GM23338 (cell line): ENCODE data around the gene HEATR9. TPM values are rescaled to one million over a fixed set of nuclear protein-coding genes. Genes with fewer than 3 reads are reported as not detected.

Experiments
- ATAC-seq: fragments of 200-7000 bp; cut with Tn5 transposase; 3 replicates; pipeline ENCODE4 v1.9.1; 2020
- DNase-seq: peaks from one replicate; pipeline ENCODE4 v3.0.0-alpha.2; 2015; ENCODE audit warnings: low spot score
- H2AFZ ChIP-seq: fragments of 200-600 bp; sonication (generic); 2 replicates; pipeline ENCODE4 v1.8.0; 2016; ENCODE audit warnings: antibody characterized with exemption, mild to moderate bottlenecking, moderate library complexity
- H3F3A ChIP-seq: fragments of 200-600 bp; sonication (generic); replicated peaks from 2 replicates; pipeline ENCODE4 v1.8.0; 2017; ENCODE audit warnings: antibody characterized with exemption, mixed run types, low read depth
- H3K27ac ChIP-seq: fragments of 200-600 bp; sonication (generic); 2 replicates; pipeline ENCODE4 v1.6.1; 2016; ENCODE audit warnings: low read depth
- H3K27me3 ChIP-seq: fragments of 200-600 bp; sonication (generic); 2 replicates; pipeline ENCODE4 v1.8.0; 2016; ENCODE audit warnings: mild to moderate bottlenecking, mixed run types, moderate library complexity; ENCODE audit not compliant: insufficient read depth
- H3K36me3 ChIP-seq: fragments of 200-600 bp; sonication (generic); 2 replicates; pipeline ENCODE4 v1.8.0; 2016; ENCODE audit warnings: mild to moderate bottlenecking; ENCODE audit not compliant: insufficient read depth
- H3K4me1 ChIP-seq: fragments of 200-600 bp; sonication (generic); 2 replicates; pipeline ENCODE4 v1.8.0; 2016; ENCODE audit warnings: mild to moderate bottlenecking, moderate library complexity; ENCODE audit not compliant: insufficient read depth
- H3K4me2 ChIP-seq: fragments of 200-600 bp; sonication (generic); 2 replicates; pipeline ENCODE4 v1.7.1; 2017; ENCODE audit warnings: mixed run types
- H3K4me3 ChIP-seq: fragments of 200-600 bp; sonication (generic); 2 replicates; pipeline ENCODE4 v1.6.1; 2016; ENCODE audit warnings: mixed run types
- H3K79me2 ChIP-seq: fragments of 200-600 bp; sonication (generic); replicated peaks from 2 replicates; pipeline ENCODE4 v1.8.0; 2017; ENCODE audit warnings: mild to moderate bottlenecking; ENCODE audit not compliant: insufficient read depth
- H3K9me2 ChIP-seq: fragments of 200-600 bp; sonication (generic); 2 replicates; pipeline ENCODE4 v1.8.0; 2017; ENCODE audit not compliant: insufficient read depth
- H4K20me1 ChIP-seq: fragments of 200-600 bp; sonication (generic); replicated peaks from 2 replicates; pipeline ENCODE4 v1.8.0; 2017; ENCODE audit warnings: mild to moderate bottlenecking; ENCODE audit not compliant: insufficient read depth
- H3K27ac Mint-ChIP-seq: 2 replicates; pipeline ENCODE4 v1.8.0; 2020; ENCODE audit warnings: inconsistent platforms, mild to moderate bottlenecking, moderate library complexity, mixed read lengths
- H3K27me3 Mint-ChIP-seq: 3 replicates; pipeline ENCODE4 v1.8.0; 2022; ENCODE audit warnings: low read depth, mild to moderate bottlenecking, moderate library complexity, mixed read lengths, inconsistent platforms; ENCODE audit not compliant: insufficient read depth, poor library complexity
- H3K36me3 Mint-ChIP-seq: 3 replicates; pipeline ENCODE4 v1.8.0; 2021; ENCODE audit warnings: low read depth, mild to moderate bottlenecking, inconsistent platforms, moderate library complexity, mixed read lengths
- H3K4me1 Mint-ChIP-seq: 3 replicates; pipeline ENCODE4 v1.8.0; 2020; ENCODE audit warnings: mild to moderate bottlenecking, inconsistent platforms, mixed read lengths
- H3K4me3 Mint-ChIP-seq: 3 replicates; pipeline ENCODE4 v1.8.0; 2021; ENCODE audit warnings: moderate library complexity, mild to moderate bottlenecking, inconsistent platforms, mixed read lengths
- H3K9me3 Mint-ChIP-seq: 3 replicates; pipeline ENCODE4 v1.8.0; 2020; ENCODE audit warnings: moderate library complexity, mild to moderate bottlenecking, inconsistent platforms, mixed read lengths
- CREB1 ChIP-seq: fragments of 250-450 bp; sonication (Bioruptor Pico); IDR thresholded peaks from 2 replicates; pipeline ENCODE4 v1.5.0; 2020; ENCODE audit warnings: low read depth, mild to moderate bottlenecking, moderate library complexity
- EZH2 ChIP-seq: fragments of 200-600 bp; sonication (generic); IDR thresholded peaks from one replicate; pipeline ENCODE4 v1.8.0; 2017; ENCODE audit warnings: antibody characterized with exemption, mild to moderate bottlenecking, low read depth; ENCODE audit not compliant: unreplicated experiment
- EZH2phosphoT487 ChIP-seq: fragments of 200-600 bp; sonication (generic); IDR thresholded peaks from one replicate; pipeline ENCODE4 v1.8.1; 2018; ENCODE audit warnings: antibody characterized with exemption; ENCODE audit not compliant: unreplicated experiment
- JUNB ChIP-seq: IDR thresholded peaks from one replicate; pipeline ENCODE4 v1.6.1; 2016; ENCODE audit warnings: antibody characterized with exemption; ENCODE audit not compliant: unreplicated experiment
- NANOG ChIP-seq: IDR thresholded peaks from 2 replicates; pipeline ENCODE4 v1.6.1; 2016; ENCODE audit warnings: antibody characterized with exemption, borderline replicate concordance
- STAT1 ChIP-seq: IDR thresholded peaks from one replicate; pipeline ENCODE4 v1.6.1; 2016; ENCODE audit warnings: antibody characterized with exemption; ENCODE audit not compliant: unreplicated experiment
- ZNF114 ChIP-seq: fragments of 250-450 bp; sonication (Bioruptor Pico); IDR thresholded peaks from 2 replicates; pipeline ENCODE4 v1.5.0; 2020; ENCODE audit warnings: mild to moderate bottlenecking, moderate library complexity
- ZNF331 ChIP-seq: fragments of 250-450 bp; sonication (Bioruptor Pico); IDR thresholded peaks from 2 replicates; pipeline ENCODE4 v1.5.0; 2020; ENCODE audit warnings: low read depth, mild to moderate bottlenecking, moderate library complexity
- polyA plus RNA-seq: library from polyadenylated mRNA; unstranded; fragments of >200 nt; fragmentation: Nextera tagmentation; extraction: Ambion mirVana; gene quantifications from 2 replicates; pipeline ENCODE4 v1.2.1, GENCODE V29; 2016
- total RNA-seq: library from RNA; depleted of rRNA; stranded (reverse); fragments of >200 nt; shearing (Covaris generic); gene quantifications from 2 replicates; pipeline ENCODE4 v1.2.3, GENCODE V29; 2014
- TF ChIP-seq, protein P1 (sequence below): IDR thresholded peaks from one replicate; pipeline ENCODE4 v1.6.1; 2018; ENCODE audit warnings: antibody characterized with exemption; ENCODE audit not compliant: unreplicated experiment
- TF ChIP-seq, protein P2 (sequence below): fragments of 250-450 bp; sonication (Bioruptor Pico); IDR thresholded peaks from 2 replicates; pipeline ENCODE4 v1.5.0; 2020; ENCODE audit warnings: mild to moderate bottlenecking, moderate library complexity
- TF ChIP-seq, protein P3 (sequence below), 2 experiments: fragments of 200-600 bp in 1 of 2; sonication (generic) in 1 of 2; conservative IDR thresholded peaks; 2 replicates each; pipeline versions ENCODE4 v1.5.1 to v1.6.1; 2016 to 2017; ENCODE audit warnings: antibody characterized with exemption in 2 of 2, low read depth in 2 of 2, mild to moderate bottlenecking in 2 of 2, moderate library complexity in 1 of 2

HEATR9 gene
- total and polyA plus RNA-seq, 2 experiments from 2014 or later, result not detected

DNA sequence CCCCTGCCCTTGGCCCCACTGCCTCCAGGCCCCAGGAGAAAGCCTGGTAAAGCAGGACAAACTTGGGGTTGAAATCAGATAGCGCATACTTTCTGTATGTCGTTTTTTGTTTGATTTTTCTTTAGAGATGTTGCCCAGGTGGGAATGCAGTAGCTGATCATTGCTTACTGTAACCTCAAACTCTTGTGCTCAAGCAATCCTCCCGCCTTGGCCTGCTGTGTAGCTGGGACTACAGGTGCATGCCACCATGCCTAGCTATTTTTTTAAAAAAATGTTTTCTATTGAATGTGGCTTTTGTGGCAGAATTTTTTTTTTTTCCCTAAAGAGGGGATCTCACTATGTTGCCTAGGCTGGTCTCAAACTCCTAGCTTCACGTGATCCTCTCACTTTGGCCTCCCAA lies 22.6 kb upstream of the HEATR9 start:
- Histone ChIP-seq H3K79me2 (no peaks in the 10 kb centered on the region), H3K4me1 (no peaks in the 10 kb centered on the region; the same call in 1 of the 2 replicates), H3K27me3 (no peaks in the 10 kb centered on the region), H3K27ac (no peak overlapping the region), H3K36me3 (no peaks in the 10 kb centered on the region), H3K4me3 (no peak overlapping the region), H4K20me1 (no peaks in the 10 kb centered on the region), H3F3A (no peaks in the 10 kb centered on the region), H3K9me2 (no peaks in the 10 kb centered on the region), H3K4me2 (no peak overlapping the region; the same call in 1 of the 2 replicates), H2AFZ (no peak overlapping the region)
- H3K36me3 Mint-ChIP-seq, result no peaks in the 10 kb centered on the region
- H3K9me3 Mint-ChIP-seq, result no peaks in the 10 kb centered on the region
- DNase-seq (no peak), ATAC-seq (no peak)
- TF ChIP-seq JUNB, result no peak
- TF ChIP-seq EZH2phosphoT487, result no peak
- TF ChIP-seq NANOG, result no peak
- TF ChIP-seq ZNF114, result no peak
- TF ChIP-seq STAT1, result no peak
- TF ChIP-seq CREB1 (CRISPR knock-in tag), result no peak
- TF ChIP-seq, protein P1, sequence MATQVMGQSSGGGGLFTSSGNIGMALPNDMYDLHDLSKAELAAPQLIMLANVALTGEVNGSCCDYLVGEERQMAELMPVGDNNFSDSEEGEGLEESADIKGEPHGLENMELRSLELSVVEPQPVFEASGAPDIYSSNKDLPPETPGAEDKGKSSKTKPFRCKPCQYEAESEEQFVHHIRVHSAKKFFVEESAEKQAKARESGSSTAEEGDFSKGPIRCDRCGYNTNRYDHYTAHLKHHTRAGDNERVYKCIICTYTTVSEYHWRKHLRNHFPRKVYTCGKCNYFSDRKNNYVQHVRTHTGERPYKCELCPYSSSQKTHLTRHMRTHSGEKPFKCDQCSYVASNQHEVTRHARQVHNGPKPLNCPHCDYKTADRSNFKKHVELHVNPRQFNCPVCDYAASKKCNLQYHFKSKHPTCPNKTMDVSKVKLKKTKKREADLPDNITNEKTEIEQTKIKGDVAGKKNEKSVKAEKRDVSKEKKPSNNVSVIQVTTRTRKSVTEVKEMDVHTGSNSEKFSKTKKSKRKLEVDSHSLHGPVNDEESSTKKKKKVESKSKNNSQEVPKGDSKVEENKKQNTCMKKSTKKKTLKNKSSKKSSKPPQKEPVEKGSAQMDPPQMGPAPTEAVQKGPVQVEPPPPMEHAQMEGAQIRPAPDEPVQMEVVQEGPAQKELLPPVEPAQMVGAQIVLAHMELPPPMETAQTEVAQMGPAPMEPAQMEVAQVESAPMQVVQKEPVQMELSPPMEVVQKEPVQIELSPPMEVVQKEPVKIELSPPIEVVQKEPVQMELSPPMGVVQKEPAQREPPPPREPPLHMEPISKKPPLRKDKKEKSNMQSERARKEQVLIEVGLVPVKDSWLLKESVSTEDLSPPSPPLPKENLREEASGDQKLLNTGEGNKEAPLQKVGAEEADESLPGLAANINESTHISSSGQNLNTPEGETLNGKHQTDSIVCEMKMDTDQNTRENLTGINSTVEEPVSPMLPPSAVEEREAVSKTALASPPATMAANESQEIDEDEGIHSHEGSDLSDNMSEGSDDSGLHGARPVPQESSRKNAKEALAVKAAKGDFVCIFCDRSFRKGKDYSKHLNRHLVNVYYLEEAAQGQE, result no peak
- TF ChIP-seq ZNF331 (CRISPR knock-in tag), result no peak
- H3K4me1 Mint-ChIP-seq, result peaks cover 18% of the 10 kb centered on the region
- no peak overlapping the region for H3K27ac Mint-ChIP-seq
- no peaks in the 10 kb centered on the region for H3K27me3 Mint-ChIP-seq
- H3K4me3 Mint-ChIP-seq, result no peak overlapping the region

DNA sequence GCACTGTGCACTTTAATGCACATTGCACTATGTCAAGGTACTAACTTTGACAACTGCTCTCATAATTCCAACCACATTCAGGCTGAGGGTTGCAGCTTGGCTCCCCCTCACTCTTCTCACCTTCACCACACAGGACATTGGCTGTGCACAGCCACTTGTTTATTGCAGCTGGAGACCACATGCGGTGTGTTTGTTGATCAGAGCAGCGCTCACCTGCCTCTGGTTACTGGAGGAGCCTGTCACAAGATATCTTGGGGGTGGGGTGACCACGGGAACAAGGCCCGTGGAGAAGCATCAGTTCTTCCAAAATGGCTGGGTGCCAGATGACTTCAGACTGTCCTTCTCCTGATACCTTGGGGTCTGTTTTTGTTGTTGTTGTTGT lies 22.1 kb upstream of the HEATR9 start:
- H3K79me2 ChIP-seq, result no peaks in the 10 kb centered on the region
- Mint-ChIP-seq H3K9me3 (no peaks in the 10 kb centered on the region), H3K4me1 (peaks cover 18% of the 10 kb centered on the region), H3K36me3 (no peaks in the 10 kb centered on the region), H3K27ac (no peak overlapping the region), H3K4me3 (no peak overlapping the region), H3K27me3 (no peaks in the 10 kb centered on the region)
- no peaks in the 10 kb centered on the region for H3K36me3 ChIP-seq
- H3K4me2 ChIP-seq, result no peak overlapping the region; the same call in 1 of the 2 replicates
- H4K20me1 ChIP-seq, result no peaks in the 10 kb centered on the region
- no peak overlapping the region for H2AFZ ChIP-seq
- no peak overlapping the region for H3K4me3 ChIP-seq
- no peaks in the 10 kb centered on the region for H3K27me3 ChIP-seq
- DNase-seq (peak; percentile 24), ATAC-seq (peak; percentile 35; the same call in 1 of the 3 replicates)
- H3K27ac ChIP-seq, result no peak overlapping the region
- H3F3A ChIP-seq, result no peaks in the 10 kb centered on the region
- H3K4me1 ChIP-seq, result no peaks in the 10 kb centered on the region; the same call in 1 of the 2 replicates
- H3K9me2 ChIP-seq, result no peaks in the 10 kb centered on the region
- TF ChIP-seq, protein P2, sequence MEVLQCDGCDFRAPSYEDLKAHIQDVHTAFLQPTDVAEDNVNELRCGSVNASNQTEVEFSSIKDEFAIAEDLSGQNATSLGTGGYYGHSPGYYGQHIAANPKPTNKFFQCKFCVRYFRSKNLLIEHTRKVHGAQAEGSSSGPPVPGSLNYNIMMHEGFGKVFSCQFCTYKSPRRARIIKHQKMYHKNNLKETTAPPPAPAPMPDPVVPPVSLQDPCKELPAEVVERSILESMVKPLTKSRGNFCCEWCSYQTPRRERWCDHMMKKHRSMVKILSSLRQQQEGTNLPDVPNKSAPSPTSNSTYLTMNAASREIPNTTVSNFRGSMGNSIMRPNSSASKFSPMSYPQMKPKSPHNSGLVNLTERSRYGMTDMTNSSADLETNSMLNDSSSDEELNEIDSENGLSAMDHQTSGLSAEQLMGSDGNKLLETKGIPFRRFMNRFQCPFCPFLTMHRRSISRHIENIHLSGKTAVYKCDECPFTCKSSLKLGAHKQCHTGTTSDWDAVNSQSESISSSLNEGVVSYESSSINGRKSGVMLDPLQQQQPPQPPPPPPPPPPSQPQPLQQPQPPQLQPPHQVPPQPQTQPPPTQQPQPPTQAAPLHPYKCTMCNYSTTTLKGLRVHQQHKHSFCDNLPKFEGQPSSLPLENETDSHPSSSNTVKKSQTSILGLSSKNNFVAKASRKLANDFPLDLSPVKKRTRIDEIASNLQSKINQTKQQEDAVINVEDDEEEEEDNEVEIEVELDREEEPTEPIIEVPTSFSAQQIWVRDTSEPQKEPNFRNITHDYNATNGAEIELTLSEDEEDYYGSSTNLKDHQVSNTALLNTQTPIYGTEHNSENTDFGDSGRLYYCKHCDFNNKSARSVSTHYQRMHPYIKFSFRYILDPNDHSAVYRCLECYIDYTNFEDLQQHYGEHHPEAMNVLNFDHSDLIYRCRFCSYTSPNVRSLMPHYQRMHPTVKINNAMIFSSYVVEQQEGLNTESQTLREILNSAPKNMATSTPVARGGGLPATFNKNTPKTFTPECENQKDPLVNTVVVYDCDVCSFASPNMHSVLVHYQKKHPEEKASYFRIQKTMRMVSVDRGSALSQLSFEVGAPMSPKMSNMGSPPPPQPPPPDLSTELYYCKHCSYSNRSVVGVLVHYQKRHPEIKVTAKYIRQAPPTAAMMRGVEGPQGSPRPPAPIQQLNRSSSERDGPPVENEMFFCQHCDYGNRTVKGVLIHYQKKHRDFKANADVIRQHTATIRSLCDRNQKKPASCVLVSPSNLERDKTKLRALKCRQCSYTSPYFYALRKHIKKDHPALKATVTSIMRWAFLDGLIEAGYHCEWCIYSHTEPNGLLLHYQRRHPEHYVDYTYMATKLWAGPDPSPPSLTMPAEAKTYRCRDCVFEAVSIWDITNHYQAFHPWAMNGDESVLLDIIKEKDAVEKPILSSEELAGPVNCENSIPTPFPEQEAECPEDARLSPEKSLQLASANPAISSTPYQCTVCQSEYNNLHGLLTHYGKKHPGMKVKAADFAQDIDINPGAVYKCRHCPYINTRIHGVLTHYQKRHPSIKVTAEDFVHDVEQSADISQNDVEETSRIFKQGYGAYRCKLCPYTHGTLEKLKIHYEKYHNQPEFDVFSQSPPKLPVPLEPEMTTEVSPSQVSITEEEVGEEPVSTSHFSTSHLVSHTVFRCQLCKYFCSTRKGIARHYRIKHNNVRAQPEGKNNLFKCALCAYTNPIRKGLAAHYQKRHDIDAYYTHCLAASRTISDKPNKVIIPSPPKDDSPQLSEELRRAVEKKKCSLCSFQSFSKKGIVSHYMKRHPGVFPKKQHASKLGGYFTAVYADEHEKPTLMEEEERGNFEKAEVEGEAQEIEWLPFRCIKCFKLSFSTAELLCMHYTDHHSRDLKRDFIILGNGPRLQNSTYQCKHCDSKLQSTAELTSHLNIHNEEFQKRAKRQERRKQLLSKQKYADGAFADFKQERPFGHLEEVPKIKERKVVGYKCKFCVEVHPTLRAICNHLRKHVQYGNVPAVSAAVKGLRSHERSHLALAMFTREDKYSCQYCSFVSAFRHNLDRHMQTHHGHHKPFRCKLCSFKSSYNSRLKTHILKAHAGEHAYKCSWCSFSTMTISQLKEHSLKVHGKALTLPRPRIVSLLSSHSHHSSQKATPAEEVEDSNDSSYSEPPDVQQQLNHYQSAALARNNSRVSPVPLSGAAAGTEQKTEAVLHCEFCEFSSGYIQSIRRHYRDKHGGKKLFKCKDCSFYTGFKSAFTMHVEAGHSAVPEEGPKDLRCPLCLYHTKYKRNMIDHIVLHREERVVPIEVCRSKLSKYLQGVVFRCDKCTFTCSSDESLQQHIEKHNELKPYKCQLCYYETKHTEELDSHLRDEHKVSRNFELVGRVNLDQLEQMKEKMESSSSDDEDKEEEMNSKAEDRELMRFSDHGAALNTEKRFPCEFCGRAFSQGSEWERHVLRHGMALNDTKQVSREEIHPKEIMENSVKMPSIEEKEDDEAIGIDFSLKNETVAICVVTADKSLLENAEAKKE (CRISPR knock-in tag), result no peak
- TF ChIP-seq EZH2 (no peak), ZNF114 (no peak), STAT1 (no peak), EZH2phosphoT487 (no peak), NANOG (no peak)
- TF ChIP-seq, protein P3, sequence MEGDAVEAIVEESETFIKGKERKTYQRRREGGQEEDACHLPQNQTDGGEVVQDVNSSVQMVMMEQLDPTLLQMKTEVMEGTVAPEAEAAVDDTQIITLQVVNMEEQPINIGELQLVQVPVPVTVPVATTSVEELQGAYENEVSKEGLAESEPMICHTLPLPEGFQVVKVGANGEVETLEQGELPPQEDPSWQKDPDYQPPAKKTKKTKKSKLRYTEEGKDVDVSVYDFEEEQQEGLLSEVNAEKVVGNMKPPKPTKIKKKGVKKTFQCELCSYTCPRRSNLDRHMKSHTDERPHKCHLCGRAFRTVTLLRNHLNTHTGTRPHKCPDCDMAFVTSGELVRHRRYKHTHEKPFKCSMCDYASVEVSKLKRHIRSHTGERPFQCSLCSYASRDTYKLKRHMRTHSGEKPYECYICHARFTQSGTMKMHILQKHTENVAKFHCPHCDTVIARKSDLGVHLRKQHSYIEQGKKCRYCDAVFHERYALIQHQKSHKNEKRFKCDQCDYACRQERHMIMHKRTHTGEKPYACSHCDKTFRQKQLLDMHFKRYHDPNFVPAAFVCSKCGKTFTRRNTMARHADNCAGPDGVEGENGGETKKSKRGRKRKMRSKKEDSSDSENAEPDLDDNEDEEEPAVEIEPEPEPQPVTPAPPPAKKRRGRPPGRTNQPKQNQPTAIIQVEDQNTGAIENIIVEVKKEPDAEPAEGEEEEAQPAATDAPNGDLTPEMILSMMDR (conservative IDR thresholded peaks at IDR 0.05; ENCODE audit: low read depth in 2 of 2), result no peak
